GM19238 (cell line): ENCODE measurements around the gene TPI1.
A peak's percentile ranks its signal among the peaks of the same experiment; 100 is the strongest.
"Not testable (repeated sequence)": the region's sequence is repeated elsewhere in the genome, so short reads cannot be mapped to it uniquely, and the experiment has no call there.

Experiments
- DNase-seq: peaks from one replicate; pipeline ENCODE4 v3.0.0; 2011; ENCODE audit warnings: low spot score; ENCODE audit not compliant: insufficient read length

Gene TPI1

DNA sequence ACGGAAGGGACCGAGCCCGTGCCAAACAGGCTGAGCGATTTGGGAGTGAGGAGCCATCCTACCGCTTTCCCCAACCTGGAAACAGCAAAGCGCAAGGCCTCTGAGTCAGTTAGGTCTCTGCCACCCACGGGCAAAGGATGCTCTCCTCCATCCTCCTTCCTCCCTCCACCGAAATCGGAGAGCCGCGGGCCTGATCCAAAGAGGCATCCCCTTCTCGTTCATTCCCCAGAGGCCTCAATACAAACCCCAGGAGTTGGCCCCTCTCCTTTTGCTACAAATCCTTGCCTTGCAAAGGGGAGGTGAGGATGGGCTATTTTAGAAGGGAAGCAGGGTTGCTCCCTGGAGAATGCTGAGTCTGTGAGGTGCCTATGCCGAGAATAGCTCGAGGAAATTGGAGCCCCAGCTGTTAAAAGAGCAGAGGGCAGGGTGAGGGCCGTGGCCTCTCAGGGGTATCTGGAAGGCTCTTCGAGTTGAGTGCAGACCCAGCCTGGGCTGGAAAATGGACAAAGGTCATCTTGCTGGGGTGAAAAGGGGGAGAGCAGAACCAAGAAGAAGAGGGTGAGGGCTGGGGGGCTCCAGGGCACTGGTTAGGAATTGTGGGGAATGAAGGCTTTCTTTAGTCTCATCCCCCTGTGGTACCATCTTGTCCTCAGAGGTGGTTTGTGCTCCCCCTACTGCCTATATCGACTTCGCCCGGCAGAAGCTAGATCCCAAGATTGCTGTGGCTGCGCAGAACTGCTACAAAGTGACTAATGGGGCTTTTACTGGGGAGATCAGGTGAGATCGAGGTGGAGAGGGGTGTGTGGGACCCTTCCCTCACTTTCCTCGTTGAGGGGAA, 1.1 kb downstream of the TPI1 start:
- no peak for DNase-seq

DNA sequence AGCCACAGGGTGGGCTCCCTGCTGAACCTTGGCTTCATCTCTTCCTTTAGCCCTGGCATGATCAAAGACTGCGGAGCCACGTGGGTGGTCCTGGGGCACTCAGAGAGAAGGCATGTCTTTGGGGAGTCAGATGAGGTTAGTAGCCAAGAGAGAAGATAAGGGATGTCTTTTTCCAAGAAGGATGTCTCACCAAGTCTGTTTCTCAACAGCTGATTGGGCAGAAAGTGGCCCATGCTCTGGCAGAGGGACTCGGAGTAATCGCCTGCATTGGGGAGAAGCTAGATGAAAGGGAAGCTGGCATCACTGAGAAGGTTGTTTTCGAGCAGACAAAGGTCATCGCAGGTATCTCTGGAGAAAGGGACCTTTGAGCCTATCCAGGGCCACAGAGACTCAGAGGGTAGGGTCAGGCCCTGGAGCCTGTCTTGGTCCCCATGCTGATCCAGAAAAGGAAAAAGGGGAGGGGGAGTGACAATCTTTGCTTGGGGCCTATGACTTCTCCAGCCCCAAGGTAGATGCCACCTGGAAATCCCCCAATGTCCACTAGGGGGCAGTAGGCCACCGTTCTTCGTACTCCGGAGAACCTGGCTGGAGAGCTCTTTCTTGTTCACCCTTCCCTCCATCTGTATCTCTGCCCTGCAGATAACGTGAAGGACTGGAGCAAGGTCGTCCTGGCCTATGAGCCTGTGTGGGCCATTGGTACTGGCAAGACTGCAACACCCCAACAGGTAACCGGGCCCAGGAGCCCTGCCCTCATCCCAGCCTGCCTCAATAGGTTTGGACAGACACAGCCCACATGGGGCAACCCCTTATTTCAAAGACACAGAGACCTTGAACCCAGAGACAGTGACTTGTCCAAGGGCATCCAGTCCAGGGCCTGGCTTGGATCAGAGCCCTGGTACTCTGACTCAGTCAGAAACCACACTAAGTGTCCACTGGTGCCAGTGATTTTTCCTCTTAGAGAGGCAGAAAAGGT, 2.0 kb downstream of the TPI1 start:
- DNase-seq: peak; percentile 79

DNA sequence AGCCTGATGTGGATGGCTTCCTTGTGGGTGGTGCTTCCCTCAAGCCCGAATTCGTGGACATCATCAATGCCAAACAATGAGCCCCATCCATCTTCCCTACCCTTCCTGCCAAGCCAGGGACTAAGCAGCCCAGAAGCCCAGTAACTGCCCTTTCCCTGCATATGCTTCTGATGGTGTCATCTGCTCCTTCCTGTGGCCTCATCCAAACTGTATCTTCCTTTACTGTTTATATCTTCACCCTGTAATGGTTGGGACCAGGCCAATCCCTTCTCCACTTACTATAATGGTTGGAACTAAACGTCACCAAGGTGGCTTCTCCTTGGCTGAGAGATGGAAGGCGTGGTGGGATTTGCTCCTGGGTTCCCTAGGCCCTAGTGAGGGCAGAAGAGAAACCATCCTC, 3.0 kb downstream of the TPI1 start:
- DNase-seq: not testable (repeated sequence)

DNA sequence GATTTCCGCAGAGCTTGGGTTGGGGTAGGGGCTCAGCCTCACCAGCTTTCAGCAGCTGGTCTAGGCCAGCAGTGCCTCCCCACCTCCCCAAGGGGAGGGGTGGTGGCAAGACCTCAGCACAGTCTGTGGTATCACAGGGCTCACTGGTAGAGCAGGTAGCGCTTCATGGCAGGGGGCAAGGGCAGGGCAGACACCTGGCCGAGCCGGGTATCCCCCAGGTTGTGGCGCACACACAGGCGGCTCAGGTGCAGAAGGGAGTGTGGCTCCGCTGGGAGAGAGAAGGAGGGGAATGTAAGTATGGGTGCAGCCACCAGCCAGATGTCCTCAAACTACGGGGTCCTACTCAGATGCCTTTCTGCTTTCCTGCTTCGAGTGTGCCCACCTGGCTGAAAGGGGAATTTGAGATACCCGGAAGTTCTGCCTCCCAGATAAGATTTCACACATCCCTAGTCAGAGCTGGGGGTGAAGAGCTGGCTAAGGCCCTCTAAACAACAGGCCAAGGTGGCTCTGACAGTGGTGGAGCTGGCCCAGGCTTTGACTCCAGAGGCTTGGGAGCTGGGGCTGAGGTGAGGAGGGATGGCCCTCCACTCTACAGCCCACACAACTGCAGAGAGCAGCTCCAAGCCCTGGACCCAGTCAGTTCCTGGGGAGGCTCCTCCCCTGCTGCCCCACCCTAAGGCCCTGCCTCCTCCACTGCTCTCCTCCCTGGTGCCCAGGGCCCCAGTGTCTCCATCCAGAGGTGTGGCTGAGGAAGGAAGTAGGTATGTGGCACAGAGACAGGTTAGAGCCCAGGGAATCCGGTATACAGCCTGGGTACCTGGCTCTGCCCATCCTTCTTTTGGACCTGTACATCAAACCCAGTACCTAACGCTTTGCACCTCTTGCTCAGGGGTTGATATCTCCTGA, 4.0 kb downstream of the TPI1 start:
- DNase-seq: no peak

DNA sequence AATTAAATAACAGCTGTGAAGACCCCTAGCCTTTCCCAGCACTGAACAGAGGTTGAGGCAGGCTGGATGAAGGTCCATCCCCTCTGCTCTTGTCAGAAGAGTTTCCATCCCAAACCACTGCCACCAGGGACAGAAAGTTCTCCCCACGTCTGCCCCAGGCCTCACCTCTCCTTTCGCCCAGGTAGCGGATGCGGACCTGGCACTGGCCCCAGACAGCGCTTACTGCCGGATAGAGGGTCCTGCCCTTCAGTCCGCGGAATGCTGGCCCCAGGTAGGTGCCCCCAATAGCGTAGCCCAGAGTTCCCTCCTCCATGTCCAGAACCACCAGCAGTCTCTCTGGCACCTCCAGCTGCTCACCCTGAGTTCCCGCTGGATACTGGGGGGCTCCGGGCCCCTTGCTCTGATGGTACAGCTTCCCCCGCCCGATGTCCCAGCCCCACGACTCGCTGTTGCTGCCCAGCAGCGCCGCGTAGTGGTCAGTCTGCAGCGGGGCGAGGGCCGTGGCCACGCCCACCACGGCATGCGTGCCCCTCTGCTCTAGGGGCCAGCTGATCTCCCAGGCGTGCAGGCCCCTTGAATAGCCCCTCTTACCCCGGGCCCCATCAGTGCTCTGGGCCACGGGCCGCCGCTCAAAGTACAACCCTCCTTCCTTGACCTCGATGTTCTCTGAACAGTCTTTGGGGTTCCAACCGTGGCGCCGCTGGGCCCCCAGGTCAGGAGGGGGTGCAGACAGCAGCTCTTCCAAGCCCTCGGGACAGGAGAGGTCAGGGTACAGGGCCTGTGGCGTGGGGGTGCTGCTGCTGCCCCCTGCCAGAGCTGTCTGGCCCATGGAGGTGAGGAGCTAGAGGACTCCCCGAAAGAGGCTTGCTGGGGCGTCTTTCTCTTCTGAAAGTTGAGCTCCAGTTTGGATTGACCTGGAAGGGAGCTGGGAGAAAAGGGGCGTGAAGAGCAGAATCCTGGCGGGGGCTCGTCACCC, 5.0 kb downstream of the TPI1 start:
- DNase-seq: peak; percentile 82

DNA sequence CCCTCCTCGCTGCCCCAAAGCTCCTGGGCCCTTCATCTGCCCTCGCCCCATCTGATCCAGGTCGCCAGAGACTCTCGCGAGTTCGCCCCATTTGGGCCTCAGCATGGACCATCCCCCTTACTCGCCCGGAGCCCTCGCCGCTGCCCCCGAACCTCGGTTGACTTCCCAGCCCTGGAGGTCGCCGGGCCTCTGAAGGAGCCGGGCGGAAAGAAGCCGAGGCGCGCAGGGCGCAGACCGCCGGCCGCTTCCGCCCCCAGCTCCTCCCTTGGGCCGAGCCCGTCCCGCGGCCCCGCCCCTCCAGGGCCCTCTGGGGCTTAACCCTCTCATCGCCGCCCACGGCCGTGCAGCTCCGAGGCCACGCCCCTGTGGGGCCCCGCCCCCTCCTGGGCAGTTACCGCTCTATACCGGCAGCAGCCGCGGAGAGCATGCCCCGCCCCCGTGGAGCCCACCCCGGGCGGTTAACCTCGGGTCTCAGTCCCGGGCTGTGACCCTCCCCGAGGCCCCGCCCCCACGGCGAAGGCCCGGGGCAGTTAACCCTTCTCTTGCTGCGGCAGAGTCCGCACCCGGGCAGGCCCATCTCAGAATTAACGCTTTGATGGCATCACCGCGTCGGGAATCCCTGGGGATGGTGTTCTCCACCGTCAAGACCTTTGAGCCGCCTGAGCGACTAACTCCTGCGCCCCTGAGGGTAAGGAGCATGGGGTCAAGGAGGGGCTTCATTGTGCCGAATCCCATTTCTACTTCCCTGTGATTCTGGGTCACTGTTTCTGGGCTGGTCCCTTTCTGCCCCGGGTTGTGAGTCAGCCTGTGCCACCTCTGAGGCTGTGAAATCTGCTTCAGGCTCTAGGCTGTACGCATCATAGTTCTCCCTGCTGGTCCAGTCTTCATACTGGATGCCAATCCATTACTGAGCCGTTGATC, 6.0 kb downstream of the TPI1 start, which contains the start of gene SPSB2:
TSS of gene SPSB2 (minus strand) at position 210 of the 921 bp plus-strand sequence. CDS start 402 bp downstream, outside the sequence.
- DNase-seq: peak; percentile 94

DNA sequence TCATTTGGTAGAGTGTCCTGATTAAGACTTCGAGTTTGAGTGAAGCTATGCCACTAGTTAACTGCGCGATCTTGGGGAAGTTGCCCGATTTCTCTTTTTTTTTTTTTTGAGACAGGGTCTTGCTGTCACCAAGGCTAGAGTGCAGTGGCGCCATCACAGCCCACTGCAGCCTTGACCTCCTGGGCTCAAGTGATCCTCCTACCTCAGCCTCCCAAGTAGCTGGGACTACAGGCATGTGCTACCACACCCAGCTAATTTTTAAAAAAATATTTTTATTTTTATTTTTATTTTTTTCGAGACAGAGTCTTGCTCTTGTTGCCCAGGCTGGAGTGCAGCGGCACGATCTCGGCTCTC, 6.7 kb downstream of the TPI1 start:
- not testable (repeated sequence) for DNase-seq

DNA sequence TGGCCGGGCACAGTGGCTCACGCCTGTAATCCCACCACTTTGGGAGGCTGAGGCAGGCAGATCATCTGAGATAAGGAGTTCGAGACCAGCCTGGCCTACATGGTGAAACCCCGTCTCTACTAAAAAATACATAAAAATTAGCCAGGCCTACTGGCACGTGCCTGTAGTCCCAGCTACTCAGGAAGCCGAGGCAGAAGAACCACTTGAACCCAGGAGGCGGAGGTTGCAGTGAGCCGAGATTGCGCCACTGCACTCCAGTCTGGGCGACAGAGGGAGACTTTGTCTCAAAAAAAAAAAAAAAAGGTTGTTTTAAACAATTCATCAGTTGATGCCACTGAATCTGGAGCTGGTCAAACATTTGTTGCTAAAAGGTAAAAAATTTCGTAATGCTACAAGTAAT, 12.5 kb downstream of the TPI1 start:
- not testable (repeated sequence) for DNase-seq

DNA sequence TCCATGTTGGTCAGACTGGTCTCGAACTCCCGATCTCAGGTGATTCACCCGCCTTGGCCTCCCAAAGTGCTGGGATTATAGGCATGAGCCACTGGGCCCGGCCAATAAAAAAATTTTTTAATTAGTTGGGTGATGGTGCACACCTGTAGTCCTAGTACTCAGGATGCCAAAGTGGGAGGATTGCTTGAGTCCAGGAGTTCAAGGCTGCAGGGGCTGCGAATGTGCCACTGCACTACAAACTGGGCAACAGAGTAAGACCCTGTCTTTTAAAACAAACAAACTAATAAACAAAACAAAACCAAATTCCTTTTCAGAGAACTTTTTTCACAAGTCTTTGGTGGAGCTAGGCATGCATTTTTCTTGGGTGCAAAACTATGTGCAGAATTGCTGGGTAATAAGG, 15.9 kb downstream of the TPI1 start:
- DNase-seq: no peak

DNA sequence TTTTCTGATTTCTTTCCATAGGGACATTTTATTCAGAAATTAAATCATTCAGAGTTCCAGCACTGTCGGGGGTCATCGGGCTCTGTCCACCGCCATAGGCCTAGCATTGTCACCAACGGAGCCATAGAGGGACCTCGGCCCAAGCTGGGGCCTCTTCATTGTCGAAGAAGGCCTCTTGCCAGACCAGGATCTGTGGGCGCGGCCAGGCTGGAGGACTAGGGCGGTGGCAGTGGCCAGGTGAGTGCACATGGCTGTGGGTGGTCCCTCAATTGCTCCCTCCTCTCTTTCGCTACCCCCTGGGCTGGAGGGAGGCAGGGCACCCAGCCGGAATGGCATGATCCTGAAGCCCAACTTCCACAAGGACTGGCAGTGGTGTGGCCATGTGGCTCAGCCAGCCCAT, 16.4 kb downstream of the TPI1 start:
- no peak for DNase-seq

DNA sequence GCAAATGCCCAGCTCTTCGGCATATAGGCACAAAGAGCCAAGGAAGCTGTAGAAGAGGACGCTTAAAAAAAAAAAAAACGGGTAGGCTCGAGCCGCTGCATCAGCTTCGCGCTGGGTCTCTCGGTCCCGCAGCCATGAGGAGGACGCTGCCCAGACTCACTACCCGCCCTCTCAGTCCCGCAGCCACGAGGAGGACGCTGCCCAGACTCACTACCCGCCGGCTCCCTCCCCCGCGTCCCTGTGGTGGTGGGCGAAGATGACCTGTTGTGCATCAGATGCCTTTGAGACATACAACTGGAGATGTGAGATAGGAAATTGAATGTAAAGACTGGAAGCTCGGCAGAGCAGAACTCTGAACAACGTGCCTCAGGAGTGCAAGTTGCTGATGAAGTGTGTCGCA, 17.2 kb downstream of the TPI1 start:
- DNase-seq: no peak

DNA sequence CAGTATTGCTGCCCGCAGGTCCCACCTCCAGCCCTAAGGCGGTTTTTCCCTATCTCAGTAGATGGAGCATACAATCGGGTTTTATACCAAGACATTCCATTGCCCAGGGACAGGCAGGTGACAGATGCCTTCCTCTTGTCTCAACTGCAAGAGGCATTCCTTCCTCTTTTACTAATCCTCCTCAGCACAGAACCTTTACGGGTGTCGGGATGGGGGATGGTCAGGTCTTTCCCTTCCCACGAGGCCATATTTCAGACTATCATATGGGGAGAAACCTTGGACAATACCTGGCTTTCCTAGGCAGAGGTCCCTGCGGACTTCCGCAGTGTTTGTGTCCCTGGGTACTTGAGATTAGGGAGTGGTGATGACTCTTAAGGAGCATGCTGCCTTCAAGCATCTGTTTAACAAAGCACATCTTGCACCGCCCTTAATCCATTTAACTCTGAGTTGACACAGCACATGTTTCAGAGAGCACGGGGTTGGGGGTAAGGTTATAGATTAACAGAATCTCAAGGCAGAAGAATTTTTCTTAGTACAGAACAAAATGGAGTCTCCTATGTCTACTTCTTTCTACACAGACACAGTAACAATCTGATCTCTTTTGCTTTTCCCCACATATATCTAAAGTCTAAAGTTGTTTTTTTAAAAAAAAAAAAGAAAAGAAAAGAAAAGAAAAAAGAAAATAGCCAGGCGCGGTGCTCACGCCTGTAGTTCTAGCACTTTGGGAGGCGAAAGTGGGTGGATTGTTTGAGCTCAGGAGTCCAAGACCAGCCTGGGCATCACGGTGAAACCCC, 19.1 kb downstream of the TPI1 start:
- DNase-seq: not testable (repeated sequence)

DNA sequence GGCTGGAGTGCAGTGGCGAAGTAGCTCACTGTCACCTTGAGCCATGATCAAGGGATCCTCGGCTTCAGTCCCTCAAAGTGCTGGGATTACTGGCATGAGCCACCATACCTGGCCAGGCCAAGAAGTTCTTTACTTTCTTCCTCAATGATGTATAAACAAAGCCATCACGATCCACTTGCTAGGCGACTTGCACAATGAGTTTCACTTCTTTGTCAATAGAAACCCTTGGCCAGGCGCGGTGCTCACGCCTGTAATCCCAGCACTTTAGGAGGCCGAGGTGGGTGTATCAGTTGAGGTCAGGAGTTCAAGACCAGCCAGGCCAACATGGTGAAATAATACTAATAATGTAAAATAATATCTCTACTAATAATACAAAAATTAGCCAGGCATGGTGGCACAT, 20.1 kb downstream of the TPI1 start:
- DNase-seq: no peak

DNA sequence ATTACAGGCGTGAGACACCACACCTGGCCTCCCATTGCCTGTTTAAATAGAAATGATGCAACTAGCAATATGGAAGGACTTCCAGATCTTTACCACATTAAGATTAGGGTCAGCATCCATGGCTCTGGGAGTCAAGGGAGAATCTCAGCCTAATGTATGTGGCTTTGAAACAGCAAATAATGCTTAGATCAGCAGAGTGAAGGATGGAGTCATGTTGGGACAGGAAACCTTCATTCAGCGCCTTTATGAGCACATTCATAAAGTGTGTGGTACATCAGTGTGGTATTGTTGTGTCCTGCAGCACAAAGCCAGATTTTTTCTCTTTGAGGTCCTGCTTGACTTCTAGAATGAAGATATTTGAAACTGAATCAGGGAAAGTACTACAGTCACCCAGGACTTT, 21.0 kb downstream of the TPI1 start:
- DNase-seq: no peak

DNA sequence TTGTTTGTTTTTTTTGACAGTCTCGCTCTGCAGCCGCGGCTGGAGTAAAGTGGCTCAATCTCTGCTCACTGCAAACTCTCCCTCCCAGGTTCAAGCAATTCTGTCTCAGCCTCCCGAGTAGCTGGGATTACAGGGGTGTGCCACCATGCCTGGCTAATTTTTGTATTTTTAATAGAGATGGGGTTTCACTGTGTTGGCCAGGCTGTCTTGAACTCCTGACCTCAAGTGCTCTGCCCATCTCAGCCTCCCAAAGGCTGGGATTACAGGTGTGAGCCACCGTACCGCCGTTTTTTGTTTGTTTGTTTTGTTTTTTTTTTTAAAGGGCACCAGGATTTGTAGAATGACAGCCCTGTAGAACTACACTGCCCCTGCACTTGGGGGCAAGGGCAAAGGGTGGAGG, 21.5 kb downstream of the TPI1 start:
- not testable (repeated sequence) for DNase-seq

DNA sequence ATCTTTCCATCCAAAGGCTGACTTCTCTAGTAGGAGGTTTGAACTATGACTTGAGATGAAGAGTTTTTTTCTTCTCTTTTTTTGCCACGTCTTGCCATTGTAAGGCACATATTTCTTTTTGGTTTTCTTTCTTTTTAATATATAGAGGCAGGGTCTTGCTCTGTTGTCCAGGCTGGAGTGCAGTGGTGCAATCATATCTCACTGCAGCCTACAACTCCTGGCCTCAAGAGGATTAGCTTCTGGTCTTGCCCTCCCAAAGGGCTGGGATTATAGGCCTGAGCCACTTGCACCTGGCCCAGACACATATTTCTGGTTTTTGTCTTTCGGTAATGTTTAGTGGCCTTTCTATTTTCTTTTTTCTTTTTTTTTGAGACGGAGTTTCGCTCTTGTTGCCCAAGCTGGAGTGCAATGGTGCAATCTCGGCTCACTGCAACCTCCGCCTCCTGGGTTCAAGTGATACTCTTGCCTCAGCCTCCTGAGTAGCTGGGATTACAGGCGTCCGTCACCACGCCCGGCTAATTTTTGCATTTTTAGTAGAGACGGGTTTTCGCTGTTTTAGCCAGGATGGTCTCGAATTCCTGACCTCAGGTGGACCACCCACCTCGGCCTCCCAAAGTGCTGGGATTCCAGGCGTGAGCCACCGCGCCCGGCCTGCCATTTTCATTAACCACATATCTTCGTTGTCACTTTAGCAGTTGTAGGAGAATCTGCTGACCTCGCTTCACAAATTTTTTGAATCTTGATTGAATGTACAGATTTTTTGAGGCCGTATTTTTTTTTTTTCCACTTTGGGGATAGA, 22.6 kb downstream of the TPI1 start:
- not testable (repeated sequence) for DNase-seq
